ENCODE measurements around the gene C7.

DNA sequence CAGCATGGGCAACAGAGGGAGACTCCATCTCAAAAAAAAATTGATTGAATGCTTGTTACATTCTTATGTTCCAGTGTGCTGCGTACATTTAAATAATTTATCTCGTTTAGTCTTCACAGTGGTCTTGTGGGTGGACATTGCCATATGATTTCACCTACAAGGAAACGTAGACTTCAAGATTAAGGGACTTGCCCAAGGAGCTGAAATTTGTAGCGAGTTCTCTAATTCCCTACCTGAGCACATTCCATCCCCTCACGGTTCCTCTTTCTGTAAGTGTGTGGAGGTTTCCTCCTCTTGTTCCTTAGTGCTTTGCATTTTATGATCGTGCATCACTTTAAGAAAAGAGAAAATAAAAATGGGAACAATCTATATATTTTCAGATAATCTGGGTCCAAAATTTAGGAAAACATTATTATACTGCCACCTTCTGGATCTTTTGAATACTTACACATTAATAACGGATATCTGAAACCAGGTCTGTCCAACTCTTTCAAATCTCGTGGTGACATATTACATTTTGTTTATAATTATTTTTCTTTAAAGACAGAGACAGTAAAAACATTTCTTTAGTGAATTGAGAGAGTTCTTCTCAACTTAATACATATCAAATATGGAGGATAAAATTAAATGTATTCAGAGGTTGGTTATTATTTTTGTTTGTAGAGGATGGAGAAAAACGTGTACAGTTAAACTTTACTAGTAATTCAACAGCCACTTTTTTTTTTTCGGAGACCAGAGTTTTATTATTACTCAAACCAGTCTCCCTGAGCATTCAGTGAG, 29.9 kb upstream of the C7 start:
- TF ChIP-seq, protein P1, sequence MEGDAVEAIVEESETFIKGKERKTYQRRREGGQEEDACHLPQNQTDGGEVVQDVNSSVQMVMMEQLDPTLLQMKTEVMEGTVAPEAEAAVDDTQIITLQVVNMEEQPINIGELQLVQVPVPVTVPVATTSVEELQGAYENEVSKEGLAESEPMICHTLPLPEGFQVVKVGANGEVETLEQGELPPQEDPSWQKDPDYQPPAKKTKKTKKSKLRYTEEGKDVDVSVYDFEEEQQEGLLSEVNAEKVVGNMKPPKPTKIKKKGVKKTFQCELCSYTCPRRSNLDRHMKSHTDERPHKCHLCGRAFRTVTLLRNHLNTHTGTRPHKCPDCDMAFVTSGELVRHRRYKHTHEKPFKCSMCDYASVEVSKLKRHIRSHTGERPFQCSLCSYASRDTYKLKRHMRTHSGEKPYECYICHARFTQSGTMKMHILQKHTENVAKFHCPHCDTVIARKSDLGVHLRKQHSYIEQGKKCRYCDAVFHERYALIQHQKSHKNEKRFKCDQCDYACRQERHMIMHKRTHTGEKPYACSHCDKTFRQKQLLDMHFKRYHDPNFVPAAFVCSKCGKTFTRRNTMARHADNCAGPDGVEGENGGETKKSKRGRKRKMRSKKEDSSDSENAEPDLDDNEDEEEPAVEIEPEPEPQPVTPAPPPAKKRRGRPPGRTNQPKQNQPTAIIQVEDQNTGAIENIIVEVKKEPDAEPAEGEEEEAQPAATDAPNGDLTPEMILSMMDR (IDR thresholded peaks at IDR 0.05; ENCODE audit: low read depth, low read length) = peak; percentile 62
- no peak for TF ChIP-seq EZH2phosphoT487 (IDR thresholded peaks at IDR 0.05; ENCODE audit: low read depth)
